ENCODE results near the gene CNEP1R1.
"Not testable (repeated sequence)": the region's sequence is repeated elsewhere in the genome, so short reads cannot be mapped to it uniquely, and the experiment has no call there.

The CNEP1R1 gene

DNA sequence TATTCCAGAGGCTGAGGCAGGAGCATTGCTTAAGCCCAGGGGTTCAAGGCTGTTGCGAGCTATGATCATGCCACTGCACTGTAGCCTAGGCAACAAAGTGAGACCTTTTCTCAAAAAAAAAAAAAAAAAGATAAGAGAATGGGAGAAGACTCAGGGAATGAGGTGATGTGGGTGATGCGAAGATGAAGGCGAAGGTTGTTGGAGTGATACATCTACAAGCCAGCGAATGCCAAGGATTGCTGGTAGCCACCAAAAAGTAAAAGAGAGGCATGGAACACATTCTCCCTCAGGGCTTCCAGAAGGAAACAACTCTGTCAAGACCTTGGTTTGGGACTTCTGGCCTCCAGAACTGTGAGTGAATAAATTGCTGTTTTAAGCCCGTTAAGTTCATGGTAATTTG, 26.0 kb upstream of the CNEP1R1 start:
- H3K4me3 ChIP-seq (ENCODE audit: low read depth, low read length) = no peak overlapping the region
- H3K4me1 ChIP-seq (ENCODE audit: control insufficient read depth, insufficient read depth, low read length) = no peaks in the 10 kb centered on the region
- no peaks in the 10 kb centered on the region for H3K9me3 ChIP-seq (ENCODE audit: control insufficient read depth, insufficient read depth, low read length)
- H3K27me3 ChIP-seq (ENCODE audit: control insufficient read depth, insufficient read depth, low read length) = peaks cover 2% of the 10 kb centered on the region
- no peaks in the 10 kb centered on the region for H3K36me3 ChIP-seq (ENCODE audit: control insufficient read depth, insufficient read depth, low read length)
- H3K9ac ChIP-seq (ENCODE audit: low read depth, low read length) = no peak overlapping the region

DNA sequence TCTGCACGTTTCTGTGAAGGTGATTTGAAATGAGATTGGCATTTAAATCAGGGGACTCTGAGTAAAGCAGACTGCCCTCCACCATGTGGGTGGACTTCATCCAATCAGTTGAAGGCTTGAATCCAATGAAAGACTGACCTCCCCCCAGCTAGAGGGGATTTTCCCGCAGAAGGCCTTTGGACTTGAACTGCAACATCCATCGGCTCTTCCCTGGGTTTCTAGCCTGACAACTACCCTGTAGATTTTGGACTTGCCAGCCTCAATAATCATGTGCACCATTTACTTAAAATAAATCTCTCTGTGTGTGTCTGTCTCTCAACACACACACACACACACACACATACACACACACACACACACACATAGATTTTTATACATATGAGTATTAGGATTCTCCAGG, 23.9 kb upstream of the CNEP1R1 start:
- no peaks in the 10 kb centered on the region for H3K27me3 ChIP-seq (ENCODE audit: control insufficient read depth, insufficient read depth, low read length)
- no peaks in the 10 kb centered on the region for H3K9me3 ChIP-seq (ENCODE audit: control insufficient read depth, insufficient read depth, low read length)
- H3K9ac ChIP-seq (ENCODE audit: low read depth, low read length) = no peak overlapping the region
- no peak overlapping the region for H3K4me3 ChIP-seq (ENCODE audit: low read depth, low read length)
- no peaks in the 10 kb centered on the region for H3K36me3 ChIP-seq (ENCODE audit: control insufficient read depth, insufficient read depth, low read length)
- H3K4me1 ChIP-seq (ENCODE audit: control insufficient read depth, insufficient read depth, low read length) = no peaks in the 10 kb centered on the region

- no peak overlapping the region for H3K9ac ChIP-seq (ENCODE audit: low read depth, low read length)
- no peaks in the 10 kb centered on the region for H3K36me3 ChIP-seq (ENCODE audit: control insufficient read depth, insufficient read depth, low read length)
- H3K4me3 ChIP-seq (ENCODE audit: low read depth, low read length) = no peak overlapping the region
- H3K9me3 ChIP-seq (ENCODE audit: control insufficient read depth, insufficient read depth, low read length) = no peaks in the 10 kb centered on the region
- no peaks in the 10 kb centered on the region for H3K4me1 ChIP-seq (ENCODE audit: control insufficient read depth, insufficient read depth, low read length)
- H3K27me3 ChIP-seq (ENCODE audit: control insufficient read depth, insufficient read depth, low read length) = no peaks in the 10 kb centered on the region
Observed at GRCh38 chr16:50002190-50002589, 22.8 kb upstream of the CNEP1R1 start.

- no peak overlapping the region for H3K9ac ChIP-seq (ENCODE audit: low read depth, low read length)
- H3K9me3 ChIP-seq (ENCODE audit: control insufficient read depth, insufficient read depth, low read length) = no peaks in the 10 kb centered on the region
- no peak overlapping the region for H3K4me3 ChIP-seq (ENCODE audit: low read depth, low read length)
- H3K4me1 ChIP-seq (ENCODE audit: control insufficient read depth, insufficient read depth, low read length) = no peaks in the 10 kb centered on the region
- H3K36me3 ChIP-seq (ENCODE audit: control insufficient read depth, insufficient read depth, low read length) = no peaks in the 10 kb centered on the region
- no peaks in the 10 kb centered on the region for H3K27me3 ChIP-seq (ENCODE audit: control insufficient read depth, insufficient read depth, low read length)
Observed at GRCh38 chr16:50004239-50004638, 20.8 kb upstream of the CNEP1R1 start.

GRCh38 chr16:50006964-50007363, 18.1 kb upstream of the CNEP1R1 start:
- no peaks in the 10 kb centered on the region for H3K9me3 ChIP-seq (ENCODE audit: control insufficient read depth, insufficient read depth, low read length)
- no peaks in the 10 kb centered on the region for H3K27me3 ChIP-seq (ENCODE audit: control insufficient read depth, insufficient read depth, low read length)
- H3K4me1 ChIP-seq (ENCODE audit: control insufficient read depth, insufficient read depth, low read length) = no peaks in the 10 kb centered on the region
- no peak overlapping the region for H3K4me3 ChIP-seq (ENCODE audit: low read depth, low read length)
- no peak overlapping the region for H3K9ac ChIP-seq (ENCODE audit: low read depth, low read length)
- H3K36me3 ChIP-seq (ENCODE audit: control insufficient read depth, insufficient read depth, low read length) = no peaks in the 10 kb centered on the region

DNA sequence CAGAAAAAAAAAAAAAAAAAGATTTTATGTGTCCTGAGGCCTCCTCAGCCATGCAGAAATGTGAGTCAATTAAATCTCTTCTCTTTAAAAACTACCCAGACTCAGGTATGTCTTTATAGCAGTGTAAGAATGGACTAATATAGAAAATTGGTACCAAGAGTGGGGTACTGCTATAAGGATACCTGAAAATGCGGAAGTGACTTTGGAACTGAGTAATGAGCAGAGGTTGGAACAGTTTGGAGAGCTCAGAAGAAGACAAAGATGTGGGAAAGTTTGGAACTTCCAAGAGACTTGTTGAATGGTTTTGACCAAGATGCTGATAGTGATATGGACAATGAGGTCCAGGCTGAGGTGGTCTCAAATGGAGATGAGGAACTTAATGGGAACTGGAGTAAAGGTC, 17.3 kb upstream of the CNEP1R1 start:
- Histone ChIP-seq H3K27me3 (ENCODE audit: control insufficient read depth, insufficient read depth, low read length) (no peaks in the 10 kb centered on the region), H3K9me3 (ENCODE audit: control insufficient read depth, insufficient read depth, low read length) (no peaks in the 10 kb centered on the region), H3K9ac (ENCODE audit: low read depth, low read length) (no peak overlapping the region)

DNA sequence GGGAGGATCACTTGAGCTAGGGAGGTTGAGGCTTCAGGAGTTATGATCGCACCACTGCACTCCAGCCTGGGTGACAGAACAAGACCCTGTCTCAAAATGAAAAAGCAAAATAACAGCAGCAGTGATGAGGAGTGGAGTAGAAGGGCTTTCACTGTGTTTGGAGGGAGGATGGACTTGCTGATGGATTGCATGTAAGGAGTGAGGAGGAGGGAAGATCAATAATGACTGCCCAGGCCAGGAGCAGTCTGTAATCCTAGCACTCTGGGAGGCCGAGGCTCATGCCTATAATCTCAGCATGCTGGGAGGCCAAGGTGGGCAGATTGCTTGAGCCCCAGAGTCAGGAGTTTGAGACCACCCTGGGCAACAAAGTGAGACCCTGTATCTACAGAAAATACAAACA, 14.8 kb upstream of the CNEP1R1 start:
- Histone ChIP-seq H3K9me3 (ENCODE audit: control insufficient read depth, insufficient read depth, low read length) (no peaks in the 10 kb centered on the region), H3K27me3 (ENCODE audit: control insufficient read depth, insufficient read depth, low read length) (no peaks in the 10 kb centered on the region), H3K9ac (ENCODE audit: low read depth, low read length) (no peak overlapping the region), H3K36me3 (ENCODE audit: control insufficient read depth, insufficient read depth, low read length) (no peaks in the 10 kb centered on the region), H3K4me1 (ENCODE audit: control insufficient read depth, insufficient read depth, low read length) (no peaks in the 10 kb centered on the region), H3K4me3 (ENCODE audit: low read depth, low read length) (no peak overlapping the region)

More for the DNA sequence above, 17.3 kb upstream of the CNEP1R1 start:
- Histone ChIP-seq H3K4me1 (ENCODE audit: control insufficient read depth, insufficient read depth, low read length) (no peaks in the 10 kb centered on the region), H3K36me3 (ENCODE audit: control insufficient read depth, insufficient read depth, low read length) (no peaks in the 10 kb centered on the region), H3K4me3 (ENCODE audit: low read depth, low read length) (no peak overlapping the region)

DNA sequence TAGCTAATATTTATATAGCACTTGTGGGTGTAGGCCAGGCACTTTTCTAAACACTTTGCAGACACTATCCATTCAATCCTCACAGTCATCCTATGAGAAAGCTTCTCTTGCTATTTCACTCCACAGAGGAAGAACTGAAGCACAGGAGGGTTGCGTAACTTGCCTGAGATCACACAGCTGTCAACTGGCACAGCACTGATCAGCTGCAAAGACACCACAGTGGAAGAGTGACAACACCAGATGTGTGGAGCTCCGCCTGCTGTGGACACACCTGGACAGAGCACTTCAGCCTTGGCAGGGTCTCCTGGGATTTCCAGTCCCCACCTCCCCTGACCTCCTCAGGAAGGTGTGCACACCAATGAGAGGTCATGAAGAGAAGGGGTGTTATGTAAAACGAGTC, 13.3 kb upstream of the CNEP1R1 start:
- Histone ChIP-seq H3K4me1 (ENCODE audit: control insufficient read depth, insufficient read depth, low read length) (no peaks in the 10 kb centered on the region), H3K9ac (ENCODE audit: low read depth, low read length) (no peak overlapping the region), H3K4me3 (ENCODE audit: low read depth, low read length) (no peak overlapping the region), H3K9me3 (ENCODE audit: control insufficient read depth, insufficient read depth, low read length) (no peaks in the 10 kb centered on the region), H3K36me3 (ENCODE audit: control insufficient read depth, insufficient read depth, low read length) (no peaks in the 10 kb centered on the region), H3K27me3 (ENCODE audit: control insufficient read depth, insufficient read depth, low read length) (no peaks in the 10 kb centered on the region)

DNA sequence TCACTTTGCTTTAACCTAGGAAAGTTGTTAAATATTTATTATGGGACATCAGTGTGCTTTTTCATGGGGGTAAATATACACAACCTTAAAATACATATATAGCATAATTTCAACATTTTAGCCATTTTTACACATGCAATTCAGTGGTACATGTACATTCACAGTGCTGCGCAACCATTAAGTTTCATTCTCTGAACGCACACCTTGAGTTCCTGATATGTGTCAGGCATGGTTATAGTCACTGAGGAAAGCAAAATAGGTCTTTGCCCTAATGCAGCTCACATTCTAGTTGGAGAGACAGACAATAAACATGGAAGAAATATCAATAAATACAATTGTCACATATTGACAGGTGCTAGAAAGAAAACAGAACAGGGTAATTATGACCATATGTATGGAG, 12.8 kb upstream of the CNEP1R1 start:
- H3K4me1 ChIP-seq (ENCODE audit: control insufficient read depth, insufficient read depth, low read length) = no peaks in the 10 kb centered on the region
- H3K27me3 ChIP-seq (ENCODE audit: control insufficient read depth, insufficient read depth, low read length) = no peaks in the 10 kb centered on the region
- no peak overlapping the region for H3K4me3 ChIP-seq (ENCODE audit: low read depth, low read length)
- H3K9me3 ChIP-seq (ENCODE audit: control insufficient read depth, insufficient read depth, low read length) = no peaks in the 10 kb centered on the region
- H3K36me3 ChIP-seq (ENCODE audit: control insufficient read depth, insufficient read depth, low read length) = no peaks in the 10 kb centered on the region
- no peak overlapping the region for H3K9ac ChIP-seq (ENCODE audit: low read depth, low read length)

- not testable (repeated sequence) for H3K27me3 ChIP-seq (ENCODE audit: control insufficient read depth, insufficient read depth, low read length); H3K4me1 ChIP-seq (ENCODE audit: control insufficient read depth, insufficient read depth, low read length); H3K9ac ChIP-seq (ENCODE audit: low read depth, low read length); H3K9me3 ChIP-seq (ENCODE audit: control insufficient read depth, insufficient read depth, low read length); H3K36me3 ChIP-seq (ENCODE audit: control insufficient read depth, insufficient read depth, low read length); H3K4me3 ChIP-seq (ENCODE audit: low read depth, low read length)
Observed at GRCh38 chr16:50014211-50014610, 10.8 kb upstream of the CNEP1R1 start.

GRCh38 chr16:50015631-50016030, 9.4 kb upstream of the CNEP1R1 start:
- Histone ChIP-seq H3K4me1 (ENCODE audit: control insufficient read depth, insufficient read depth, low read length) (no peaks in the 10 kb centered on the region), H3K9me3 (ENCODE audit: control insufficient read depth, insufficient read depth, low read length) (no peaks in the 10 kb centered on the region), H3K27me3 (ENCODE audit: control insufficient read depth, insufficient read depth, low read length) (no peaks in the 10 kb centered on the region), H3K4me3 (ENCODE audit: low read depth, low read length) (no peak overlapping the region), H3K9ac (ENCODE audit: low read depth, low read length) (no peak overlapping the region), H3K36me3 (ENCODE audit: control insufficient read depth, insufficient read depth, low read length) (no peaks in the 10 kb centered on the region)

- Histone ChIP-seq H3K9ac (ENCODE audit: low read depth, low read length) (no peak overlapping the region), H3K9me3 (ENCODE audit: control insufficient read depth, insufficient read depth, low read length) (no peaks in the 10 kb centered on the region), H3K4me1 (ENCODE audit: control insufficient read depth, insufficient read depth, low read length) (peaks cover 6% of the 10 kb centered on the region)
Observed at GRCh38 chr16:50017553-50017952, 7.5 kb upstream of the CNEP1R1 start.

GRCh38 chr16:50021544-50021943, 3.5 kb upstream of the CNEP1R1 start:
- Histone ChIP-seq H3K9ac (ENCODE audit: low read depth, low read length) (no peak overlapping the region), H3K9me3 (ENCODE audit: control insufficient read depth, insufficient read depth, low read length) (no peaks in the 10 kb centered on the region), H3K4me3 (ENCODE audit: low read depth, low read length) (no peak overlapping the region), H3K4me1 (ENCODE audit: control insufficient read depth, insufficient read depth, low read length) (peaks cover 10% of the 10 kb centered on the region), H3K27me3 (ENCODE audit: control insufficient read depth, insufficient read depth, low read length) (no peaks in the 10 kb centered on the region), H3K36me3 (ENCODE audit: control insufficient read depth, insufficient read depth, low read length) (no peaks in the 10 kb centered on the region)

More at GRCh38 chr16:50017553-50017952, 7.5 kb upstream of the CNEP1R1 start:
- Histone ChIP-seq H3K4me3 (ENCODE audit: low read depth, low read length) (no peak overlapping the region), H3K27me3 (ENCODE audit: control insufficient read depth, insufficient read depth, low read length) (no peaks in the 10 kb centered on the region), H3K36me3 (ENCODE audit: control insufficient read depth, insufficient read depth, low read length) (no peaks in the 10 kb centered on the region)
